ENCODE measurements around the gene LMBR1L. TPM values are rescaled to one million over a fixed set of nuclear protein-coding genes. Genes with fewer than 3 reads are reported as not detected.

Gene LMBR1L, protein sequence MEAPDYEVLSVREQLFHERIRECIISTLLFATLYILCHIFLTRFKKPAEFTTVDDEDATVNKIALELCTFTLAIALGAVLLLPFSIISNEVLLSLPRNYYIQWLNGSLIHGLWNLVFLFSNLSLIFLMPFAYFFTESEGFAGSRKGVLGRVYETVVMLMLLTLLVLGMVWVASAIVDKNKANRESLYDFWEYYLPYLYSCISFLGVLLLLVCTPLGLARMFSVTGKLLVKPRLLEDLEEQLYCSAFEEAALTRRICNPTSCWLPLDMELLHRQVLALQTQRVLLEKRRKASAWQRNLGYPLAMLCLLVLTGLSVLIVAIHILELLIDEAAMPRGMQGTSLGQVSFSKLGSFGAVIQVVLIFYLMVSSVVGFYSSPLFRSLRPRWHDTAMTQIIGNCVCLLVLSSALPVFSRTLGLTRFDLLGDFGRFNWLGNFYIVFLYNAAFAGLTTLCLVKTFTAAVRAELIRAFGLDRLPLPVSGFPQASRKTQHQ
- total RNA-seq (2022; extraction: Qiagen RNA extraction), result 12.7 to 18.4 TPM (median 13.4 TPM) in 5 replicates

DNA sequence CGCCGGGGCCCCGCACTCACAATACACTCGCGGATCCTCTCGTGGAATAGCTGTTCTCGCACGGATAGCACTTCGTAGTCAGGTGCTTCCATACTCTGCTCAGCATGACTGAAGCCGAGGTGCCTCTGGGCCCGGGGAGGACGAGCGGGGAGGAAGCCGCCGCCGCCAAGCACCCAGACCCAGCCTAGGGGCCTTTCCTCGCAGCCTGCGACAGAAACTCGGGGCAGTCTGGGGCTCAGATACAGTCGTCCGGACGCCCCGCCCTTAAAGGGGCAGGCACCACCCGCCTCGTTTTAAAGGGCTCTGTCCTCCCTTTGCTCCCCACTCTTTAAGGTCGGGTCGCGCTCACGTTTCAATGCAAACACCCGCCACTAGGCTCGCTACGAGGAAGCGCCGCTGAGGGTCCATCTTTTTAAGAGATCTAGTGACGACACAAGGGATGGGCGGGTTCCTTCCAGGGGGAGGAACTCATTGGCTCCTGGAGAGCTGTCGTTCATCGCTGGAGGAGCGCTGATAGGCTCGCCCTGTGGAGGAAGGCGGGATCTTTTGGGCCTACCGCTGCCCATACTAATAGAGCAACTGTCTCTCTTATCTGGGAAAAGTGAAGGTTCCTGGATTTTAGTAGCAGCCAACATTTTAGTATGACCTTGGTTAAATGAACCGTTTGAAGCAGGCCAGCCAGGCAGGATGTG is at the start of gene LMBR1L:
LMBR1L (minus strand) TSS at position 384 of the 692 bp plus-strand sequence; CDS start at position 92, 292 bp downstream.

DNA sequence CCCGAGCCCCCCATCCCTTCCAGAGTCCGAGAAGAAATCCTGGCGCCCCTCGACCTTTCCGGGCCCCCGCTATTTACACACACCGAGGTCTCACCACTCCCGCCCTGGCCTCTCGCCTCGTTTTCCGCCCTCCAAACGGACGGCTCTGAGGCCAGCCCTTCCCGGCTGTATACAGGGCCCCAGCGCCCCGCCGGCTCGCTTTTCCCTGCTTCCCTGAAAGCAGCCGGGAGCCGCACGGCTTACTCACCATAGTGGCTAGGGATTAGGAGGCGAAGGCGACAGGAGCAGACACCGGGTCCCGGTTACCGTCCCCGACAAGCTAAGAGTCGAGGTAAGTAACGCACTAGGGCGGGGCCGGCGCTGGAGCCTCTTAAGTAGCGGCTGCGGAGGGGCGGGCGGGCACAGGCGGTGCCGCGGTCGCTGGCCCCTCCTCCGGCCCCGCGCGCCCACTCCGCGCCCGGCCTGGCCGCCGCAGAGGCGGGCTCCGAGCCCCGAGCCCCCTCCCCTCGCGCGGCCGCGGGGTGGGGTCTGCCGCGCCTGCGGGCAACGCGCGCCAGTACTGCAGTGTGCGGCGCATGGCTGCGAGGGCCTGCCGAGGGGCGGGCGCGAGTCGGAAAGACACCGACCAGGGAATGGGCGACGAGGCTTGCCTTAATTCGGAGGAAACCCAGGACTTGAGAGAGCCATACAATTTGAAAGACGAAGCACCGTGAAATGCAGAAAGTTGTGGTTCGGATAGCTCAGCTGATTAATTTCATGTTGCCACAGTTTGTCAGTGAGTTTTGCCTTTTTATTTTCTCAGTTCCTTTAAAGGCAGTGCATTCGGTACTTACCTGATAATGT is 20.6 kb upstream of the LMBR1L start, which contains the start of gene TUBA1B:
TUBA1B (minus strand) TSS at position 345 of the 843 bp plus-strand sequence; CDS start at position 250, 95 bp downstream.

DNA sequence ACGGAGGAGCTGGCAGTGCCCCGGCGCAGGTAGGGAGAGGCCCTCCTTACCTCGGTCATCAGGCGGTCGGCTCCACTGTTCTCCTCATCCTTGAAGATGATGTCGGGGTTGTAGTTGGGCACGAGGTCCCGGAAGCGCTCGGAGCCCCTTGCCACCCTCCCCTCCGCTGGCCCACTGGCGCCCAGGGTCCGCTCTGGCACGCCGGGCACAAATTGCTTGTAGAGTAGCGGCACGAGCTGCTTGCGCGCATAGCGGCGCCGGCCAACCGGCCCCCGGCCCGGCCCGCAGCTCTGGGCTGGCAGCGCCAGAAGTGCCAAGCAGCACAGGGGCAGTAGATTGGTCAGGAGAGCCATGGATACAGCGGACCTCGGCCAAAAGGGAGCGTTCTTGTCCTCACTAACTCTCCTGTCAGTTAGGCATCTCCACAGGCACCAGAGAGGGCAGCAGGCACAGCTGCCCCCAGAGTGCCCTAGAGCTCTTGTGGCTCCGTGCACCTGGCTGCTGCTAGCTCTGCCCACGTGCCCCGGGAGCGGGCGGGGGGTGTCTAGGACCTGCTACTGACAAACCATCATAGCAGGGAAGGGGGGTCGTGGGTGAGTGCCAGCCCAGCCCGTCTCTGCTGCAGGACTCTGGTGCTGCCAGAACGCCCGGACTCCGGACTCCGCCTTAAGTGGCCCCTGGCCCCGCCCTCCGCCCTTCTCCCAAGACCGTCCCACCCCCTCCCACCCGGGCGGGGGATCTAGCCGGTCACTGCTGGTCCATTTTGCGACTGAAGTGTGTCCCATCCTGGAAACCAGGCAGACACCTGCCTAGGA is 16.3 kb downstream of the LMBR1L start, which contains the start of gene DHH:
DHH (minus strand) TSS at position 642 of the 815 bp plus-strand sequence; CDS start at position 353, 289 bp downstream.

DNA sequence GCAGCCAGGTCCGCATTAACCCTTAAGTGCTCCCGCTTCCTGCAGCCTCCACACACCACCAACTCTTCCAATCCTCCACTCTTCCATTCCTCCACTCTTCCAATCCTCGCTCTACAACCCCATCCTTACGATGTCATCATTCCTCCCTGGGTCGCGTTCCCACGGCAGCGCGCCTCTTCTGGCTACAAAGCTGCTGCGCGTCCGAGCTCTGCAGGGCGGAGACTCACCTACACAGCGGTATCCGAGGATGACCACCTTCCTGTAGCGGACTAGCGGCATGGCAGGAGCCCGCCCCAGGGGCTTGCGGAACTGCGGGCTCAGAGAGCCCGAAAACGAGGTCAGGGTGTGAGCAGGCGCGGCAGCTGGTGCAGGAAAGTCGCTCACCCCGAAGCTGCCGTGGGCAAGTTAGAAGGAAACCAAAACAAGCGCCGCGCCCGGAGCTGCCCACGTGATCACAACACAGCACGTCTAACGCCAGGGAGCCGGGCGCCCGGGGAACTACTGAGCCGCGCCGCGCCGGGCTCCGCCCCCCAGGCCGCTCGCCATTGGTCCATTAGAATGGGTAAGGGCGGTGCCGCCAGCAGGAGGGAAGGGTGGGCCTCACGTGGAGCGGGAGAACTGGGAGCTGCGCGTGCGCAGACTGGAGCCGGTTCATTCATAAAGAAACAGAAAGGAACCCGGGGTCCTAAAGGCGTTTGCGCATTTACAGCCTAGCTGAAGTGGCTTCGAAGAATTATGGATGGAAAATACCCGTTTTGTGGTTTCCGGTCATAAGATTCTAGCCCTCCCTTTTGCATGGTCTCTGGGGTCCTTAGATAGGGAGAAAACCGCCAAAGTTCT is 40.9 kb downstream of the LMBR1L start, which contains the start of gene RHEBL1:
RHEBL1 (minus strand) TSS at position 473 of the 840 bp plus-strand sequence; CDS start at position 279, 194 bp downstream.

DNA sequence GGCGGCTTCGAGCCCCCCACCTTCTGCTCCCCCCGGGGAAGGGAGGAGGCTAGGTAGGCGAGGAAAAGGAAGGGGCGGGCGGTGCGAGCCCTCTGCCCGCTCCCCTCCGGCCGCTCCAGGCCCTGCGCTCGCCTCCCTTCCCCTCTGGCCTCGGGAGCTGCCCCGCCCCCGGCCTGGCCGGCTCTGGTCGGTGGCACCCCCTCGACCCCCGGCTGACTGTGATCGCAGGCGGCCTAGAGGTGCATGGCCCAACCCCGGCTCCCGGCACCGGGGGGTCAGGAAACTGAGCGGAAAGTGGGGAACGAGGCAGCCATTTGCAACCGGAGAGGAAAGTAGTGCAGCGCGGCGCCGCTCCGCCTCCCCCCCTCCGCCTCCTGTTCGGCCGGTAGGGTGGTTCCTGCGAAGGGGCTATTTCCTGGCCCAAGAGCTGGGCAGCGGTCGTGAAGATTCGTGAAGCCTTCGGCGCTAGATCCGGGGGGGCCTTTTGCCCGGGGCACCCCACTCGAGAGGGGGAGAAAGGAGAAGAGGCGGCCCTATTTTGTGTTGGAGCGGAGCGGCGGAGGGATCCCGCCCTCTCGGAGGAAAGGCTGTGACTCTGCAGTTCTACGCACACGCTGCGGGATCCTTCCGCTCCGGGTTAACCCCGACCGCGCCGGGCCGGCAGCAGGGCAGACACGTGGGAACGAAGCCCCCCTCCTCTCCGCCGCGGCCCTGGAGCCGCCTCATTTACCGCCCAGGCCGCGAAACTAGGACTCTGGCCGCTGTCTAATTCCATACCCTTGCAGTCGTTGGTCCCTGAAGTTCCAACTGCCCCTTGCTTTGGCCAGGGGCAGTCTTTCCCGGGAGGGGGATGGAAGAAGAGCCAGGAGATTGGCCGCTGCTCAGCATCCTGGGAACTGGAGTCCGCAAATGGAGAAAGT is 50.1 kb downstream of the LMBR1L start, which contains the start of gene KMT2D:
KMT2D (minus strand) TSS at position 558 of the 920 bp plus-strand sequence. CDS start 5,470 bp downstream, outside the sequence.

Other genes with a start within 250 kb of the LMBR1L start
- 4.3 to 8.4 TPM (median 5.8 TPM) in 5 replicates for gene RND1, start 245.0 kb downstream of the LMBR1L start, total RNA-seq (2022; extraction: Qiagen RNA extraction)
- 44.9 to 64.2 TPM (median 56.2 TPM) in 5 replicates for gene FKBP11, start 185.4 kb downstream of the LMBR1L start, total RNA-seq (2022; extraction: Qiagen RNA extraction)
- gene ARF3, start 153.4 kb downstream of the LMBR1L start, total RNA-seq (2022; extraction: Qiagen RNA extraction), result 116 to 163 TPM (median 156 TPM) in 5 replicates
- gene WNT10B, start 139.1 kb downstream of the LMBR1L start, total RNA-seq (2022; extraction: Qiagen RNA extraction), result 1.5 to 2.5 TPM (median 2.2 TPM) in 5 replicates
- not detected in 5 replicates for gene WNT1, start 132.5 kb downstream of the LMBR1L start, total RNA-seq (2022; extraction: Qiagen RNA extraction)
- 0.57 to 1.1 TPM (median 0.81 TPM) in 5 replicates for gene DDN, start 111.5 kb downstream of the LMBR1L start, total RNA-seq (2022; extraction: Qiagen RNA extraction)
- gene PRKAG1, start 92.1 kb downstream of the LMBR1L start, total RNA-seq (2022; extraction: Qiagen RNA extraction), result 37.6 to 48.4 TPM (median 39.8 TPM) in 5 replicates
- gene KMT2D, start 50.1 kb downstream of the LMBR1L start, total RNA-seq (2022; extraction: Qiagen RNA extraction), result 32.9 to 40.7 TPM (median 36.5 TPM) in 5 replicates
- gene RHEBL1, start 40.9 kb downstream of the LMBR1L start, total RNA-seq (2022; extraction: Qiagen RNA extraction), result 3.3 to 6.0 TPM (median 4.6 TPM) in 5 replicates
- not detected in 5 replicates for gene DHH, start 16.0 kb downstream of the LMBR1L start, total RNA-seq (2022; extraction: Qiagen RNA extraction)
- 2,300 to 2,554 TPM (median 2,409 TPM) in 5 replicates for gene TUBA1B, start 20.5 kb upstream of the LMBR1L start, total RNA-seq (2022; extraction: Qiagen RNA extraction)
- 178 to 232 TPM (median 219 TPM) in 5 replicates for gene TUBA1A, start 78.2 kb upstream of the LMBR1L start, total RNA-seq (2022; extraction: Qiagen RNA extraction)
- 1,605 to 2,005 TPM (median 1,655 TPM) in 5 replicates for gene TUBA1C, start 154.2 kb upstream of the LMBR1L start, total RNA-seq (2022; extraction: Qiagen RNA extraction)
- gene PRPH, start 184.3 kb upstream of the LMBR1L start, total RNA-seq (2022; extraction: Qiagen RNA extraction), result 1.5 to 1.9 TPM (median 1.7 TPM) in 5 replicates
- 76.5 to 121 TPM (median 80.2 TPM) in 5 replicates for gene TROAP, start 212.4 kb upstream of the LMBR1L start, total RNA-seq (2022; extraction: Qiagen RNA extraction)
- gene C1QL4, start 226.3 kb upstream of the LMBR1L start, total RNA-seq (2022; extraction: Qiagen RNA extraction), result 4.3 to 6.9 TPM (median 6.6 TPM) in 5 replicates
- gene DNAJC22, start 236.0 kb upstream of the LMBR1L start, total RNA-seq (2022; extraction: Qiagen RNA extraction), result 17.0 to 23.4 TPM (median 20.7 TPM) in 5 replicates